Left ventricle myocardium superior (tissue), 1 donor: ENCODE measurements around the gene PPP2R1A. TPM values are rescaled to one million over a fixed set of nuclear protein-coding genes. Genes with fewer than 3 reads are reported as not detected.

Experiments used
- ATAC-seq: fragments of 200-7000 bp; cut with Tn5 transposase; one replicate; pipeline ENCODE4 v1.9.1; 2020; ENCODE audit warnings: mild to moderate bottlenecking, moderate library complexity
- DNase-seq: peaks from one replicate; pipeline ENCODE4 v3.0.0-alpha.2; 2020
- intact Hi-C: fragments of 100-400 bp; cut with micrococcal nuclease; formaldehyde crosslinking; loops from one replicate; pipeline ENCODE4 v1.11.0; 2022
- long read RNA-seq: library from polyadenylated mRNA; unstranded; transcript quantifications from one replicate; pipeline ENCODE4 v2.0.0, GENCODE V29; 2021
- total RNA-seq: library from RNA; stranded (reverse); fragmentation: NEBNext Ultra II Directional; extraction: Animal tissue kit (Norgen Biotek cat#: 25700); gene quantifications from one replicate; pipeline ENCODE4 v1.2.1, GENCODE V29; 2021
- donor health status: DM: no; HTN: yes; CAD: no; lungs with severe emphysema.

PPP2R1A gene
- total RNA-seq: 372 TPM
- long read RNA-seq, full-length matches to known transcripts: 748 of 1,014 reads
- long read RNA-seq, partial matches to known transcripts: 245 of 1,014 reads
- long read RNA-seq, other reads (novel, unspliced or antisense): 21 of 1,014 reads

DNA sequence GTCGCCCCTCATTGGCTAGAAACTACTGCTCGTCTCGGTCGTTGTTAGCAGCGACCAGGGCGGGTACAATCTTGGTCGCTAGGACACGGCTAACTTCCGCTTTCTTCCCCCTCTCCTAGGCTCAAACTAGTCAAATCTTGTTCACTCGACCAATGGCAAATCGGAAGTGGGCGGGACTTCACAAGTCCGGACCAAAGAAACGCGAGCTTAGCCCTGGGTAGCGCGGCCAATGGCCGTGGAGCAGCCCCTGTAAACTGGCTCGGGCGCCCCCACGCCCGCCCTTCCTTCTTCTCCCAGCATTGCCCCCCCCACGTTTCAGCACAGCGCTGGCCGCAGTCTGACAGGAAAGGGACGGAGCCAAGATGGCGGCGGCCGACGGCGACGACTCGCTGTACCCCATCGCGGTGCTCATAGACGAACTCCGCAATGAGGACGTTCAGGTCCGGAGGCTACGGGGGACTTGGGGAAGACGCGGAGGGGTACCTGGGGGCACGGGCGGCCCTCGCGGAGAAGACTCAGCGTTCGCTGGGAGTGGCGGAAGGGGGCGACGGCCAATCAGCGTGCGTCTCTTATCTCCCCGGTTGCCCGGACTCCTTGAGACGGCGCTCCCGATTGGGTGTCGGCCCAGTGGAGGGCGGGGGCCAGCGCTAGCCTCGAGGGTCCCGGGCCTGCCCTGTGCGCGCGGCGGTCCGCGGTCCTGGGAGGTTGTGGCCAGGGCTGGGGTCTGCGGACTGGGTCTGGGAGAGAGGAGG, at the start of gene PPP2R1A:
TSS of gene PPP2R1A (plus strand) at position 318 of the 752 bp plus-strand sequence. CDS start at position 363, 45 bp downstream.
- intact Hi-C loops: no loop called here
- peak; percentile 99 for DNase-seq
- ATAC-seq: peak; percentile 90

- no peak for ATAC-seq
- intact Hi-C loops: no loop called here
These were observed 48.6 kb upstream of the PPP2R1A start for GRCh38 chr19:52141203-52141602.

DNA sequence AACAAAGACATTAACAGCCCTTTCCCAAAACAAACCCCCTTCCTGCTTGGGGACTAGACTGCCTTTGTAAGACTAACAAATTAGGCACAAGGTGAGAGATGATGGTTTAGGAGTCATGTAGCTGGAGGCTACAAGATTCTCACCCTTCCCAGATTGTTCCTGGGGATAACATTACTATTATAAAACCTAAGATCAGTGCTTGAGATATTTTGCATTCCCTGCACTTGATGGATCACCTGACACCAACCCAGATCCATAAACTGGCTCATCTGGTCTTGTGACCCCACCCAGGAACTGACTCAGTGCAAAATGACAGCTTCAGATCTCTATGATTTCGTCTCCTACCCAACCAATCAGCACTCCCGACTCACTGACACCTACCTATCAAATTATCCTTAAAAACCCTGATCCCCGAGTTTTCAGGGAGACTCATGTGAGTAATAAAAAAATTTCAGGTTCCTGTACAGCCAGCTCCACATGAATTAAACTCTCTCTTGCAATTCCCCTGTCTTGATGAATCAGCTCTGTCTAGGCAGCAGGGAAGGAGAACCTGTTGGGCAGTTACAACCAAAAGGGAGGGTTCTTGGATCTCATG, 47.8 kb upstream of the PPP2R1A start:
- intact Hi-C loops: no loop called here
- DNase-seq (no peak), ATAC-seq (no peak)

More at GRCh38 chr19:52141203-52141602, 48.6 kb upstream of the PPP2R1A start:
- no peak for DNase-seq

DNA sequence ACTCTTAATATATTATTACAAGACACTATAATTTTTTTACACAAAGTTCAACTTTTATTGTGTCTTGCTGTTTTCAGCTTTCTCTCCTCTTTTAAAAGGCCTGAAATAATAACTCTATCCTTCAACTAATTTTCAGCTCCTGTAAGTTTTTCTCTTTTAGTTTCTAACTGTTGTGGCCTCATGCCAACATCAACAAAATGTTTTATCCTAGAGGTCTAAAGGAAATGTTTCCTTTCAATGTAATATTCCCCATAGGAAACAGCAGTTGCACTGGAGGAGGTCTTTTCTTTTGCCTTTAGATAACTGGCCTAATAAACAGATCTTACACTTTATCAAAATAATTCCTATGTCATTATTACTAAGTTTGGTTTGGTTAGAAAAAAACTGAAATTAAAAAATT, 41.6 kb upstream of the PPP2R1A start:
- no peak for ATAC-seq
- DNase-seq: no peak
- intact Hi-C loops: no loop called here

- DNase-seq (no peak), ATAC-seq (no peak)
- intact Hi-C loops: no loop called here
These were observed 34.1 kb upstream of the PPP2R1A start for GRCh38 chr19:52155596-52156359.

GRCh38 chr19:52170304-52170703, 19.5 kb upstream of the PPP2R1A start:
- peak; percentile 41 for ATAC-seq
- DNase-seq: no peak
- intact Hi-C loops: no loop called here

GRCh38 chr19:52170863-52171320, 19.0 kb upstream of the PPP2R1A start:
- DNase-seq (peak; percentile 52), ATAC-seq (peak; percentile 48)
- intact Hi-C loops: no loop called here

DNA sequence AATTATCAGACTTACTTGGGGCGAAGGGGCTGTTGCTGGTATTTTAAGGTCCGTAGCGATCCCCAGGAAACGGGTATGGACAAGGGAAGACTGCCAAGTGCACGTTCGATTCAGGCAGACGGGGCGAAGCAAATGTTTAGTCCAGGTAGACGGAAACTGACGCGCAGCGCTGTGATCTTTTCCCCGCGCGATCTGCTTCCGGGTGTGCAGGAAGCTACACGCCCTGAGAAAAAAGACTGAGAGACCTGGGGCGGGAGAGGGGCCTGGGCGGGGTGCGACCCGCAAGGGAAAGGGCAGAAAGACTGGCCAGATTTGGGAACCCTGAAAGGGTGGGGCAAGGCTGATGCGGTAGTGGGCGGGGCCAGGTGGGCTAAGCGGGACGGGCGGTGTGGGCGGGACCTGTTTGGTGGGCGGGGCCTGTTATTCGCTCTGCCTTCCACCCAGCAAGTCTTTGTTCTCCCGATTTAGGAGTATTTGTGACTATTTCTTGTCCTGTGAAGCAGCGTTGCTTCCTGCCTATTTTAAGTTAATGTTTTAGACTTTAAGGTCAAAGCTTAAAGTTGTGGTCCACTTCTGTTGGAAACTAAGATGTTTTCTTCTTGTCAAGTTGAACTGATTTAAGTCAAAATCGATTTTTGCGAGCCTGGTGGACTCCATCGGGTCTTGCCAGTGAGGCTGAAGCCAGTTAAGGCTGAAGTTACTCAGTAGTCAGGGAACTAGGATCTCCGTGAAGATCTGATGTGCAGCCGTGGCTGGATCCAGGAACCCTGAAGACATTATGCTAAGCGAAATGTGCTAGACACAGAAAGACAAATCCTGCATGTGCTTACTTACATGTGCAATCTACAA, 18.3 kb upstream of the PPP2R1A start, which contains the start of gene ZNF836:
TSS of gene ZNF836 (minus strand) at position 301 of the 849 bp plus-strand sequence. CDS start 3,549 bp downstream, outside the sequence.
- intact Hi-C loops: no loop called here
- DNase-seq: peak; percentile 93
- ATAC-seq: peak; percentile 99

DNA sequence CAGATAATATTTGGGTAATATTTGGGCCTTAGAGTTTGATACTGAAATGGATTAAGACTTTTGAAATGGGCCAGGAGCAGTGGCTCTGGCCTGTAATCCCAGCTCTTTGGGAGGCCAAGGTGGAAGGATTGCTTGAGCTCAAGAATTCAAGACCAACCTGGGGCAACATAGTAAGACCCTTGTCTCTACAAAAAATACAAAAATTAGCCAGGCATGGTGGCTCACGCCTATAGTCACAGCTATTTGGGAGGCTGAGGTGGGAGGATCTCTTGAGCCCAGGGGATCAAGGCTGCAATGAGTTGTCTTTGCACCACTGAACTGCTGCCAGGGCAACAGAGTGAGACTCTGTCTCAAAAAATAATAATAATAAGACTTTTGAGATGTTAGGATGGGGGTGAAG, 17.5 kb upstream of the PPP2R1A start:
- no peak for DNase-seq
- intact Hi-C loops: no loop called here
- ATAC-seq: no peak

- intact Hi-C loops: no loop called here
- DNase-seq (no peak), ATAC-seq (no peak)
These were observed 13.3 kb upstream of the PPP2R1A start for GRCh38 chr19:52176574-52176973.

DNA sequence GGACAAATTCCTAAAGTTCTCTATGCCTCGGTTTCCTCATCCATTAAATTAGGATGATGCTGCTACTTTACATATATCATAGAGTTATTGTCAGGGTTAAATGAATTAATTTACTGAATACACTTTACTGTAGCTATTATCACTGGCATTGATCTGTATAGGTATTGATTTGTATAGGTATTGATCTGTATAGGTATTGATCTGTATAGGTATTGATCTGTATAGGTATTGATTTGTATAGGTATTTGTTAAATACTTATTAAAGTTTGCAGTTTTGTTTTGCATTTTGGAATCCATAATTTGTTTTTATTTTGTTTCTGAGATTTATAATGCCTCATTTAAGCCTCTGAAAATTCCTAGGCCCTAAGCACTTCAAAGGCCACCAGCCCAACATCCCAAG, 2.4 kb upstream of the PPP2R1A start:
- intact Hi-C loops: no loop called here
- DNase-seq (no peak), ATAC-seq (no peak)

- ATAC-seq: peak; percentile 31
- intact Hi-C loops: no loop called here
These were observed 774 bp upstream of the PPP2R1A start for GRCh38 chr19:52188822-52189734.

DNA sequence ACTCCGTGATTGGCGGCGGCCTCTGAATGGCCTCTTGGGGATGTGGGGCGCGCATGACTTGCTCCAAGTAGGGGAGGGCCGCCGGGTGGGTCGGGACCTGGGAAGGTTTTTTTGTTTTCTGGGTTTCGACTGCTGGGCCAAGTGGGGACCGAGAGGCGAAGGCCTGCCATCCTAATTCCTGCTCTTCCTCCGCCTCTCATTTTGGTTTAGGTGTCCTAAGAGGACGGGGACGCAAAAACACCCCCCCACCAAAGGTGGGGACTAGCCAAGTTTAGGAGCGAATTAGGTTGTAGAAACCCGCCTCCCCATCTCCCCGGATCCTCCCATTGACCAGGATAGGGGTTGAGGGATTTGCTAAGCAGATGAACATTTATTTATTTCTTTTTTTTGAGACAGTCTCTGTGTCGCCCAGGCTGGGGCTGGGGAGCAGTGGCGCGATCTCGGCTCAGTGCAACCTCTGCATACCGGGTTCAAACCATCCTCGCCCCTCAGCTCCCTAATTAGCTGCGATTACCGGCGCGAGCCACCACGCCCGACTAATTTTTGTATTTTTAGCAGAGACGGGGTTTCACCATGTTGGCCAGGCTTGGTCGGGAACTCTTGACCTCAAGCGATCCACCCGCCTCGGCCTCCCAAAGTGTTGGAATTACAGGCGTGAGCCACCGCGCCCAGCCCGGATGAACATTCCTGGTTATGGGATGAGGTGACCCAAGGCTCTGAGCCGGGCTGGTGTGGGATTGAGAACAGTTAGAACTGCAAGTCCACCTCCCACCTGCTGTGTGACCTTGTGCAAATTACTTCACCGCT, 838 bp downstream of the PPP2R1A start:
- intact Hi-C loops: no loop called here
- DNase-seq (peak; percentile 40), ATAC-seq (peak; percentile 1)

More at GRCh38 chr19:52188822-52189734, 774 bp upstream of the PPP2R1A start:
- peak; percentile 99 for DNase-seq

- intact Hi-C loops: no loop called here
- ATAC-seq (no peak), DNase-seq (no peak)
These were observed 1.5 kb downstream of the PPP2R1A start for GRCh38 chr19:52191389-52191788.

DNA sequence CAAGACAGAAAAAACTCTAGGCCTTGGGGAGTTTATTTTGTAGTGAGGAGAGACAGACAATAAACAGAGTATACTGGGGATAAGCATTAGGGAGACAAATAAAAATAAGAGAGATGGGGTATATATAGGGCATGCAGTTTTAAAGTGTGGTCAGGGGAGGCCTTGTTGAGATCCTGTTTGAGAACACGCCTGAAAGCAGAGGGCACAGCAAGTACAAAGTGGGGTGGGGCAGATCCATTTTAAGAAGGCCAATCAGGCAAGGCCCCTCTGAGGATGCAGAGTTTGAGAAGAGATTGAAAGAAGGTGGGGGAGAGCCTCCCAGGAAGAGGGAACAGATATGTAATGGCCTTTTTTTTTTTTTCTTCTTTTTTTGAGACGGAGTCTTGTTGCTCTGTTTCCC, 2.1 kb downstream of the PPP2R1A start:
- DNase-seq (no peak), ATAC-seq (peak; percentile 2)
- intact Hi-C loops: no loop called here

DNA sequence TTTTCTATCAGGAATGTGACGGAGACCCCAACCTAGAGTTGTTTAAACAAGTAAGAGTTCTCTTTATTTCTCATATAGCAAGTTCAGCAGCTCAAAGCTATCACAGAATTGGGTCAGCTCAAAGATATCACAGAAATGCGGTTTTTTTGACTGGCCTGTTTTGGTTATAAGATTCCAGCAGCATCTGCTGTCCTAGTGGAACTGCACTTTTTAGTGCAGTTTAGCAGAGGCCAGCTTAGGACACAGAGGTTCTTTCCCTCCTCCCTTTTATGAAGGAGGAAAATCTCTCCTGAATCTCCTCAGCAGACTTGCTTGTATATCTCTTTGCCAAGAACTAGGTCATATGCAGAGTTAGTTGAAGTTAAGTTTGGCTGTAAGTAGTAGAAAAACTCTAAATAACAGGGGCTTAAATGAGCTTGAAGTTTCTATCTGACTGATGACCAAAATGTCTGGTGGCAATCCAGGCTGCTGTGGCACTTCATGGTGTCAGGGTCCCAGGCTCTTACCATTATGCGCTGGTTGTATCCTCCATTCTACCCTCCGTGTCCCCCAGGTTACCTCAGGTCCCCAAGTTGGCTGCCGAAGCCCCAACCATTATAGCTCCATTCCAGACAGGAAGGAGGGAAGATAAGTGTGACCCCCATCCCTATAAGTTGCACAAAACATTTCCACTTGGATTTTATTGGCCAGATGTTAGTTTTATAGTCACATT, 6.6 kb downstream of the PPP2R1A start:
- ATAC-seq (no peak), DNase-seq (no peak)
- intact Hi-C loops: no loop called here
